ENCODE results near the gene CLCN7. TPM values are rescaled to one million over a fixed set of nuclear protein-coding genes. Genes with fewer than 3 reads are reported as not detected.
A peak's percentile ranks its signal among the peaks of the same experiment; 100 is the strongest.

Gene CLCN7
- total RNA-seq, 1 donor from 2014 or later = 11.5 TPM

- H3K9me3 Mint-ChIP-seq = no peaks in the 10 kb centered on the region
- no peak overlapping the region for H2AFZ ChIP-seq (replicated peaks)
- peaks cover 40% of the 10 kb centered on the region for H3K79me2 ChIP-seq (ENCODE audit: low read depth)
- H4K20me1 ChIP-seq (ENCODE audit: low read depth) = peaks cover 9% of the 10 kb centered on the region
- H3K4me1 Mint-ChIP-seq = peaks cover 7% of the 10 kb centered on the region
- H3K27me3 Mint-ChIP-seq (ENCODE audit: insufficient read depth, low read depth) = peaks cover 8% of the 10 kb centered on the region
- no peak overlapping the region for H3K27ac ChIP-seq
- no peak overlapping the region for H3K4me3 Mint-ChIP-seq
- H3K9ac ChIP-seq = peak overlapping the region; percentile 8
- no peaks in the 10 kb centered on the region for H3K36me3 ChIP-seq
- H3K4me1 ChIP-seq = no peaks in the 10 kb centered on the region
- H3K36me3 Mint-ChIP-seq = no peaks in the 10 kb centered on the region
- no peak overlapping the region for H3K4me3 ChIP-seq
- no peak overlapping the region for H3K27ac Mint-ChIP-seq
- H3K4me2 ChIP-seq = no peak overlapping the region
- TF ChIP-seq CTCF (IDR thresholded peaks at IDR 0.05) = no peak
- TF ChIP-seq EZH2phosphoT487 (IDR thresholded peaks at IDR 0.05) = no peak
- TF ChIP-seq EZH2 (IDR thresholded peaks at IDR 0.05) = no peak
- no peaks in the 10 kb centered on the region for H3K27me3 ChIP-seq
- H3K9me3 ChIP-seq (ENCODE audit: low read depth) = no peaks in the 10 kb centered on the region
- no peaks in the 10 kb centered on the region for H3F3A ChIP-seq (ENCODE audit: low read depth)
- no peak for DNase-seq (ENCODE audit: low spot score)
Observed at GRCh38 chr16:1465567-1465915, 9.3 kb downstream of the CLCN7 start.

- Histone ChIP-seq H4K20me1 (ENCODE audit: low read depth) (peaks cover 9% of the 10 kb centered on the region), H3K9me3 (ENCODE audit: low read depth) (no peaks in the 10 kb centered on the region), H3K36me3 (no peaks in the 10 kb centered on the region), H3K4me2 (no peak overlapping the region), H3K4me3 (no peak overlapping the region), H2AFZ (replicated peaks) (no peak overlapping the region), H3F3A (ENCODE audit: low read depth) (no peaks in the 10 kb centered on the region), H3K9ac (no peak overlapping the region), H3K79me2 (ENCODE audit: low read depth) (peaks cover 34% of the 10 kb centered on the region), H3K27me3 (no peaks in the 10 kb centered on the region), H3K4me1 (no peaks in the 10 kb centered on the region), H3K27ac (no peak overlapping the region)
- Mint-ChIP-seq H3K9me3 (no peaks in the 10 kb centered on the region), H3K27me3 (ENCODE audit: insufficient read depth, low read depth) (peaks cover 8% of the 10 kb centered on the region), H3K4me1 (peaks cover 4% of the 10 kb centered on the region), H3K4me3 (peak overlapping the region; percentile 41), H3K27ac (no peak overlapping the region), H3K36me3 (no peaks in the 10 kb centered on the region)
- TF ChIP-seq EZH2 (IDR thresholded peaks at IDR 0.05) (no peak), EZH2phosphoT487 (IDR thresholded peaks at IDR 0.05) (no peak), CTCF (IDR thresholded peaks at IDR 0.05) (no peak)
- no peak for DNase-seq (ENCODE audit: low spot score)
Observed at GRCh38 chr16:1464894-1465566, 9.8 kb downstream of the CLCN7 start.

- TF ChIP-seq EZH2phosphoT487 (IDR thresholded peaks at IDR 0.05) = no peak
- no peak for TF ChIP-seq EZH2 (IDR thresholded peaks at IDR 0.05)
- TF ChIP-seq CTCF (IDR thresholded peaks at IDR 0.05) = no peak
- Histone ChIP-seq H3F3A (ENCODE audit: low read depth) (no peaks in the 10 kb centered on the region), H3K9ac (no peak overlapping the region), H2AFZ (replicated peaks) (no peak overlapping the region), H3K4me1 (no peaks in the 10 kb centered on the region), H3K4me3 (no peak overlapping the region), H3K4me2 (no peak overlapping the region), H3K36me3 (no peaks in the 10 kb centered on the region), H3K79me2 (ENCODE audit: low read depth) (peaks cover 28% of the 10 kb centered on the region), H3K27me3 (no peaks in the 10 kb centered on the region), H3K27ac (no peak overlapping the region), H4K20me1 (ENCODE audit: low read depth) (peaks cover 9% of the 10 kb centered on the region), H3K9me3 (ENCODE audit: low read depth) (no peaks in the 10 kb centered on the region)
- Mint-ChIP-seq H3K36me3 (no peaks in the 10 kb centered on the region), H3K9me3 (no peaks in the 10 kb centered on the region), H3K4me1 (no peaks in the 10 kb centered on the region), H3K4me3 (no peak overlapping the region), H3K27me3 (ENCODE audit: insufficient read depth, low read depth) (peaks cover 8% of the 10 kb centered on the region), H3K27ac (peak overlapping the region; percentile 25)
- DNase-seq (ENCODE audit: low spot score) = no peak
Observed at GRCh38 chr16:1464196-1464893, 10.5 kb downstream of the CLCN7 start.

All from neural progenitor cell (in vitro differentiated cells).